Stomach (tissue), 9 donors: Measurements from ENCODE around the gene CDK11A. TPM values are rescaled to one million over a fixed set of nuclear protein-coding genes. Genes with fewer than 3 reads are reported as not detected.
"Not testable (repeated sequence)": the region's sequence is repeated elsewhere in the genome, so short reads cannot be mapped to it uniquely, and the experiment has no call there.

Experiments
- DNase-seq, 2 donors: peaks; one replicate each; pipeline versions ENCODE4 v3.0.0 to v3.0.0-alpha.2; 2013 to 2019
- H3K27ac ChIP-seq, 5 donors: fragments of 200-600 bp in 4 of 5; sonication (generic) in 4 of 5; one replicate each; pipeline ENCODE4 v1.5.1; 2013 to 2019; ENCODE audit warnings: mild to moderate bottlenecking in 1 of 5, moderate library complexity in 1 of 5
- H3K27me3 ChIP-seq, 3 donors: fragments of 200-600 bp; sonication (generic); one replicate each; pipeline ENCODE4 v1.5.1; 2017 to 2019; ENCODE audit warnings: mixed run types in 1 of 3
- H3K36me3 ChIP-seq, 4 donors: fragments of 200-600 bp; sonication (generic); 1 replicate in 3 of 4; 2 replicates in 1 of 4; pipeline ENCODE4 v1.5.1; 2016 to 2019
- H3K4me1 ChIP-seq, 4 donors: fragments of 200-600 bp; sonication (generic); one replicate each; pipeline ENCODE4 v1.5.1; 2016 to 2019
- H3K4me3 ChIP-seq, 4 donors: fragments of 200-600 bp; sonication (generic) in 3 of 4; one replicate each; pipeline ENCODE4 v1.5.1; 2016 to 2019; ENCODE audit warnings: mild to moderate bottlenecking in 1 of 4
- H3K9me3 ChIP-seq, 4 donors: fragments of 200-600 bp; sonication (generic); one replicate each; pipeline ENCODE4 v1.5.1; 2016 to 2019
- EP300 ChIP-seq: sonication (generic); formaldehyde crosslinking; IDR thresholded peaks from one replicate; pipeline ENCODE4 v1.6.1; 2017; ENCODE audit warnings: antibody characterized with exemption
- POLR2A ChIP-seq, 4 donors: fragments of 450-650 bp; IDR thresholded peaks; one replicate each; pipeline ENCODE4 v1.6.1; 2016; ENCODE audit warnings: antibody characterized with exemption in 4 of 4, control low read depth in 2 of 4, mild to moderate bottlenecking in 1 of 4, moderate library complexity in 1 of 4
- POLR2AphosphoS5 ChIP-seq, 3 donors: sonication (generic); formaldehyde crosslinking; IDR thresholded peaks; one replicate each; pipeline ENCODE4 v1.6.1; 2016; ENCODE audit warnings: antibody characterized with exemption in 3 of 3
- WGBS, 5 donors: extraction: QIAGEN DNeasy Blood & Tissue Kit in 3 of 5; methylation state at CpG; one replicate each; pipeline versions ENCODE4 v1.1.5 to v1.1.7; 2013 to 2018; 5-methylcytosine and 5-hydroxymethylcytosine counted together
- intact Hi-C: fragments of 100-400 bp; cut with DNase I; formaldehyde crosslinking; loops from one replicate; pipeline ENCODE4 v1.15.1; 2023; ENCODE audit warnings: low total_unique reads
- polyA plus RNA-seq, 3 donors: library from polyadenylated mRNA; stranded (reverse); fragments of 200-250 nt; gene quantifications; one replicate each; pipeline ENCODE4 v1.2.3, GENCODE V29; 2013
- total RNA-seq, 5 donors: library from RNA; depleted of rRNA; stranded (reverse); fragments of >200 nt; gene quantifications; one replicate each; pipeline versions ENCODE4 v1.1.0 to v1.2.3, GENCODE V29; 2014 to 2016
- TF ChIP-seq, protein P1 (sequence below), 7 experiments: fragments of 450-650 bp in 4 of 7; fragments of 200-600 bp in 3 of 7; sonication (generic) in 3 of 7; IDR thresholded peaks; one replicate each; pipeline ENCODE4 v1.5.1; 2016 to 2019; ENCODE audit warnings: antibody characterized with exemption in 7 of 7, control low read depth in 2 of 7, mild to moderate bottlenecking in 1 of 7
- donor health status: healthy with polysubstance abuse.
- donor health status: Bipolar disorder and iron deficiency.
- donor health status: healthy.

CDK11A gene
- total and polyA plus RNA-seq, 8 donors: 27.3 to 233 (median 57.4) TPM

DNA sequence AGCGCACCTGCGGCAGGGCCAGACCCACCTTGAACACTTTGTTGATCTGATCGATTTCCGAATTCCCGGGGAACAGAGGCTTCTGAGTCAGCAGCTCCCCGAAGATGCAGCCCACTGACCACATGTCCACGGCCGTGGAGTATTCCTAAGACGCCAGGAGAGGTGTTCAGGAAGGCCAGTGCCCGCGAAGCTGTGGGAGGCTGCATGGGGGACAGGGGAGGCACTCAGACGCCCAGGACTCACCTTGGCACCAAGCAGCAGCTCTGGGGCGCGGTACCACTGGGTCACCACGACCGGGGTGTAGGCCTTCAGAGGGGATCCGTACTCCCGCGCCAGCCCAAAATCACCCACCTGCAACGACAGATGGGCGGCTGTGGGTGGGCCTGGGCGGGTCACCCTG, 20.4 kb downstream of the CDK11A start:
- TF ChIP-seq, protein P1, sequence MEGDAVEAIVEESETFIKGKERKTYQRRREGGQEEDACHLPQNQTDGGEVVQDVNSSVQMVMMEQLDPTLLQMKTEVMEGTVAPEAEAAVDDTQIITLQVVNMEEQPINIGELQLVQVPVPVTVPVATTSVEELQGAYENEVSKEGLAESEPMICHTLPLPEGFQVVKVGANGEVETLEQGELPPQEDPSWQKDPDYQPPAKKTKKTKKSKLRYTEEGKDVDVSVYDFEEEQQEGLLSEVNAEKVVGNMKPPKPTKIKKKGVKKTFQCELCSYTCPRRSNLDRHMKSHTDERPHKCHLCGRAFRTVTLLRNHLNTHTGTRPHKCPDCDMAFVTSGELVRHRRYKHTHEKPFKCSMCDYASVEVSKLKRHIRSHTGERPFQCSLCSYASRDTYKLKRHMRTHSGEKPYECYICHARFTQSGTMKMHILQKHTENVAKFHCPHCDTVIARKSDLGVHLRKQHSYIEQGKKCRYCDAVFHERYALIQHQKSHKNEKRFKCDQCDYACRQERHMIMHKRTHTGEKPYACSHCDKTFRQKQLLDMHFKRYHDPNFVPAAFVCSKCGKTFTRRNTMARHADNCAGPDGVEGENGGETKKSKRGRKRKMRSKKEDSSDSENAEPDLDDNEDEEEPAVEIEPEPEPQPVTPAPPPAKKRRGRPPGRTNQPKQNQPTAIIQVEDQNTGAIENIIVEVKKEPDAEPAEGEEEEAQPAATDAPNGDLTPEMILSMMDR (IDR thresholded peaks at IDR 0.05): no peak
- no peak for TF ChIP-seq POLR2AphosphoS5 (IDR thresholded peaks at IDR 0.05)
- TF ChIP-seq EP300: no peak
- no peak for TF ChIP-seq POLR2A (IDR thresholded peaks at IDR 0.05)
- no peaks in the 10 kb centered on the region for H3K4me1 ChIP-seq
- no peak for DNase-seq
- intact Hi-C loops: no loop called here
- peaks cover 10 to 41% (median 39%) of the 10 kb centered on the region in 4 donors for H3K36me3 ChIP-seq
- no peak overlapping the region for H3K4me3 ChIP-seq
- 91 to 95% (median 91%) methylated on average over 15 to 22 of the region's 22 CpGs for WGBS, 5 donors
- H3K9me3 ChIP-seq: no peaks in the 10 kb centered on the region
- H3K27ac ChIP-seq: no peak overlapping the region
- H3K27me3 ChIP-seq: no peaks in the 10 kb centered on the region

DNA sequence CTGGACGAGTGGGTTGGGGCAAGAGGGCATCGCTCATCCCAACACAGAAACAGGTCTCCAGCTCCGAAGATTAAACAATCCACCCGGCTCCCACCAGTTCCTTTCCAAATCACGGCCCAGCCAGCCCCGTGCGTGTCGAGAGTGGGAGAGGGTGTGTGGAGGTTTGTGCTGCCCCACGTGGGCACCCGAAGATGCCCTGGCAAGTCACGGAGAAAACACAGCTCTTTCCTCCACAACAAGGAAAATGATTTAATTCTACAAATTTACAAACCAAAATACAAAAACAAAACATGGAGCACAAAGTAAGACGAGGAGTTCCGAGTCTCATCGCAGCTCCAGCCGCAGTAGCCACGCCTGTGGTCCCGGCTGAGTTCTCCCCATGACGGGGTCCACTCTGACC, 21.7 kb downstream of the CDK11A start:
- not testable (repeated sequence) for DNase-seq
- 61 to 84% (median 78%) methylated on average over 3 to 12 of the region's 18 CpGs for WGBS, 5 donors

DNA sequence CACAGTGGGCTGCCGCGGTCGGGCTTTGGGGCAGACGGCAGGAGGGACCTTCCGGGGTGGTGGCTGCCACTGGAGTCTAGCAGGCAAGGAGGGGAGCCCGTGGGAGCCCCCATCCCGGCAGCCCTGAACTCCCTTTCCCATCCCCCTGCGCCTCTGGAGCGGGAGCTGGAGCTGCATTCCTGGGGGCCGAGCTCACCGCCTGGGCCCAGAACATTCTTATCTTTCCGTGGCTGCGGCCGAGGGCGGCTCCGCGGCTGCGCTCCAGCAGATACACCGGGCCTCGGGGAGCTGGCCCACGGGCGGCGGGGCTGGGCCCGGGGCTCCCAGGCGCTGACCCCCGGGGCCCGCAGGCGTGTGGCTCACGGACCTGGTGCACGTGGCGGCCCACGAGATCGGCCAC, 23.6 kb downstream of the CDK11A start:
- peaks cover 10 to 18% (median 16%) of the 10 kb centered on the region in 4 donors for H3K36me3 ChIP-seq
- DNase-seq, H3K4me1 ChIP-seq, H3K9me3 ChIP-seq, H3K27ac ChIP-seq, H3K27me3 ChIP-seq, intact Hi-C loops, H3K4me3 ChIP-seq: not testable (repeated sequence)
- no CpG with 5 or more reads among the region's 33 CpGs for WGBS, 5 donors

More for the DNA sequence above, 21.7 kb downstream of the CDK11A start:
- H3K9me3 ChIP-seq, H3K4me3 ChIP-seq, H3K27me3 ChIP-seq, H3K27ac ChIP-seq, intact Hi-C loops, H3K4me1 ChIP-seq: not testable (repeated sequence)
- H3K36me3 ChIP-seq: peaks cover 10 to 32% (median 29%) of the 10 kb centered on the region in 4 donors

DNA sequence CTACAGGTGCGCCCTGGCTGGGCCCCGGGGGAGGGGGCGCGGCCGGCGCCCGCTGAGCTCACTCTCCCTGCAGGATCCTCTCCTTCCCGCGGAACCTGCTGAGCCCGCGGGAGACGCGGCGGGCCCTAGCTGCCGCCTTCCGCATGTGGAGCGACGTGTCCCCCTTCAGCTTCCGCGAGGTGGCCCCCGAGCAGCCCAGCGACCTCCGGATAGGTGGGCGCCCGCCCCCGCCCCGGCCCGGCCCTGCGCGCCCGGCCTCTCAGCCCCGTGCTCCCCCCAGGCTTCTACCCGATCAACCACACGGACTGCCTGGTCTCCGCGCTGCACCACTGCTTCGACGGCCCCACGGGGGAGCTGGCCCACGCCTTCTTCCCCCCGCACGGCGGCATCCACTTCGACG, 24.1 kb downstream of the CDK11A start:
- intact Hi-C loops, H3K4me3 ChIP-seq, H3K27me3 ChIP-seq, H3K27ac ChIP-seq, H3K9me3 ChIP-seq, DNase-seq, H3K4me1 ChIP-seq: not testable (repeated sequence)
- H3K36me3 ChIP-seq: peaks cover 10 to 16% (median 16%) of the 10 kb centered on the region in 4 donors
- no CpG with 5 or more reads among the region's 45 CpGs for WGBS, 5 donors

DNA sequence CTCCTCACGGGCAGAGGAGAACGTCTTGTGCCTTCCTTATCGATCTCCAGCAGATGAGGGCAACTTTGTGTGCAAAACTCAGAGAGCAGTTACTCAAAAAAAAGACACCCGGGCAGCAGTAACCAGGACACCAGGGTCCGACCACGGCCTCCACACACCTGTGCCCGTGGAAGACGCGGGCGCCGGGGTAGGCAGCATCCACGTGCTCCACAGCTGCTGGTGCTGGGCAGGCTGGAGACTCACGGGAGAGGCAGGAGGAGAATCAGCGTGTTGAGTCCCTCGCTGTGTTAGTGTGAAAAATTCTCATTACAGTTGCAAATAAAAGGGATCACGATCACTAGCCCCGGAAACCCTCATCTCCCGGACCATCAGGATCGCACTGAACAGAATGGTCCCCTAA, 25.1 kb downstream of the CDK11A start:
- intact Hi-C loops, H3K9me3 ChIP-seq, H3K4me3 ChIP-seq, H3K4me1 ChIP-seq, DNase-seq, H3K27me3 ChIP-seq, H3K27ac ChIP-seq, H3K36me3 ChIP-seq: not testable (repeated sequence)
- 87 to 93% (median 90%) methylated on average over 2 to 15 of the region's 19 CpGs for WGBS, 5 donors

DNA sequence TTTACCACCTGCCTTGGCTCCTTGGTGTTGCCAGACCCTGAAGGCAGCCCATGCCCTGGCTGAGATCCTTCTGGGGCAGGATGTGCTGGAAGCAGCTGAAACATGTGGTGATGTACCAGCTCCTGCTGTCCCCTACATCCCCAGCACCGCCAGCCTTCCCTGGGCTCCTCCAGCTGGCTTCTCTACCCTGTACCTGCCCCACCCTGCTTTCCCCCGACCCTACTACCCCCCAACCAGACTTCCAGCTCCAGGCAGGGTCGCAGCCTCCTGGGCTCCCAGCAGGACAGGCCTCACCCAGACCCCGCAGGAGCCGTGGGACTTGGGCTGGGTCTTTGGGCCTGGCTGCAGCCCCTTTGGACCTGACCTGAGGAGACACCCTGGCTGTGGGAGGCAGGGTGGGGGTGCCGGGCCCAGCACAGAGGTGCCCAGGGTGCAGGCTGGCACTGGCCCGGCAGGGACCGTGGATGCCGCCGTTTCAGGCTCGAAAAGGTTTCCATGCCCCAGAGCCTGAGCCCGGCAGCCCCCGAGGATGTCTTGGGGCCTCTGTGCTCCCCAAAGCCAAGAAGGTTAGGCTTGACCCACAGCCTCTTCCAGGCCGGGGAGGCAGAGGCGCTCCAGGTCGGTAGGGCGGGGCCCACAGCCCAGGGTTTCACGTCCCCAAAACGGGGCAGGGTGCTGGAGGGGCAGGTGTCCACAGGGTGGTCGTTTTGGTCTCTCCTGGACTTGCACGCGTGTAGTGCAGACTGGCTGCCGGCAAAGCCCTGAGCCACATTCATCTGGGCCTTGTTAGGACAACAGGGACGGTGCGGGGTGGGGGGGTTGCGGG, 26.6 kb downstream of the CDK11A start:
- intact Hi-C loops, H3K27ac ChIP-seq, H3K36me3 ChIP-seq, H3K4me3 ChIP-seq, DNase-seq, H3K27me3 ChIP-seq, H3K9me3 ChIP-seq: not testable (repeated sequence)
- peaks cover 0 to 12% (median 9%) of the 10 kb centered on the region in 4 donors for H3K4me1 ChIP-seq
- WGBS, 5 donors: 58 to 83% (median 75%) methylated on average over 2 to 22 of the region's 26 CpGs

DNA sequence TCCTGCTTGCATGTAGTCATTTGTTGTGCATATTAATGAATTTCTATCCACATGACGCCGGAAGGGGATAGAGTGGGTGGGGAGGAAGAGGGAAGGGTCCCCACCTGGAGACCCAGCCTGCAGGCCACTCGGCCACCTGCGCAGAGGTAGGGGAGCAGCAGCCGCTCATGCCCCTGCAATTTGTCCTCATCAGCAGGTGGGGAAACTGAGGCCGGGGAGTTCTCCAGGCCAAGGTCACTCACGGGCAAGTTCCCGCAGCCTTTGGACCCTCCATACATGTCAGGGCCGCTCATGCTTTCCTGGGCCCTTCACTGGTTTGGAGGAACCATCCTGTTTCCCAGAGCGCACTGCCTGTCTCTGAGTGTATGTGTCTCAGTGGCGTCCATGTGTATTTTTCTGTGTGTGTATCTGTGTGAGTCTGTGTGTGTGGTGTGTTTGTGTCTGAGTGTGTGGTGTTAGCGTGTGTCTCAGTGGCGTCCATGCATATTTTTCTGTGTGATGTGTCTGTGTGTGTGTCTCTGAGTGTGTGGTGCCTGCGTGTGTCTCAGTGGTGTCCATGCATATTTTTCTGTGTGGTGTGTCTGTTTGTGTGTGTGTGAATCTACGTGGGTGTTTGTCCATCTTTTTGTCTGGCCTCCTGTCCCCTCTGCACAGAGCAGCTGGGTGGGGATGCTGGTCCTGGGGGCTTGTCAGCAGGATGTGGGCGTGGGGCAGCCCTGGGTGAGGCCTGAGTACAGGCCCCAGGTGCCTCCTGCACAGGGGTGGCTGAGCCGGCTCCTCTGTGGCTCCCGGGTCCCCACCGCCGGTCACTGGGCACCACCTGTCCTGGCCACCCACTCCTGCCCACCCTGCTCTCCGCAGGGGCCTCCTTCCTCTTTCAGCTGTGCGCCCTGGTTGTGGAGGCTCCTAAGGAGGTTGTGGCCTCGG, 27.5 kb downstream of the CDK11A start:
- H3K27ac ChIP-seq, H3K4me3 ChIP-seq, DNase-seq, intact Hi-C loops, H3K27me3 ChIP-seq, H3K36me3 ChIP-seq, H3K9me3 ChIP-seq: not testable (repeated sequence)
- H3K4me1 ChIP-seq: peaks cover 0 to 12% (median 9%) of the 10 kb centered on the region in 4 donors
- WGBS, 5 donors: 87 to 97% (median 91%) methylated on average over 14 to 20 of the region's 23 CpGs
